Measurements from ENCODE around the gene SH3BP2.
A peak's percentile ranks its signal among the peaks of the same experiment; 100 is the strongest.

Gene SH3BP2

DNA sequence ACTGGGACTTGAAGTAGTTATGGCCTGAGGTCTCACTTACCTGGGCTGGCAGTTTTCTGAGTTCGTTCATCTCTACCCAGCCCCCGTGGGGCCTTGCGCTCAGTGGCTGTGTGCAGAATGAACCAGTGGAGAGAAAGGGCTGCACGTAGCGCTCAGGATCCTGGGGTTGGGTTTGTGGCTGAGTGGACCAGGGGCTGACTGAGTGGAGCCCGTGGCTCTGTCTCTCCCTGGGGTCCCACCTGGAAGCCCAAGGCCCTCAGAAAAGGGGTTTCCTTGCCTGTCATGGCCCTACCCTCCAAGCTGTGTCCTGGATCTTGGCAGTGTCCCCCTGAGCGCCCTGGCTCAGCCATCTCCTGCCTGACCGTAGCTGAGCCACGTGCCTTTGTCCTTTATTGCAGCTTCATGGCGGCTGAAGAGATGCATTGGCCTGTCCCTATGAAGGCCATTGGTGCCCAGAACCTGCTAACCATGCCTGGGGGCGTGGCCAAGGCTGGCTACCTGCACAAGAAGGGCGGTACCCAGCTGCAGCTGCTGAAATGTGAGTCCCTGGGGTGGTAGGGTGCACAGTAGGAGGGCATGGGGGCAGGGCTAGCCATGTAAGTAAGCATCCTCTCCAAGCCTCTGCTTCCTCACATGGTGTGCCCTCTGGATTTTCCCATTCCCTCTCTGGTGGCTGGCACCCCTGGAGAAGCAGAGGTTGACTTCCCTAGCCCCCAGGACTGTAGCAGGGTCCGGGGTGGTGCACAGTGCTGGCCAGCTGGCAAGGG is 27.5 kb downstream of the SH3BP2 start:
- DNase-seq (ENCODE audit: insufficient read length) (no peak), FAIRE-seq (no peak)
- TF ChIP-seq POLR2A (IDR thresholded peaks at IDR 0.05; ENCODE audit: low read depth, low read length) (no peak), POLR2AphosphoS5 (IDR thresholded peaks at IDR 0.05; ENCODE audit: low read depth, low read length) (0 out of 2 replicates have a peak, but pooled peaks have one; percentile 9)

DNA sequence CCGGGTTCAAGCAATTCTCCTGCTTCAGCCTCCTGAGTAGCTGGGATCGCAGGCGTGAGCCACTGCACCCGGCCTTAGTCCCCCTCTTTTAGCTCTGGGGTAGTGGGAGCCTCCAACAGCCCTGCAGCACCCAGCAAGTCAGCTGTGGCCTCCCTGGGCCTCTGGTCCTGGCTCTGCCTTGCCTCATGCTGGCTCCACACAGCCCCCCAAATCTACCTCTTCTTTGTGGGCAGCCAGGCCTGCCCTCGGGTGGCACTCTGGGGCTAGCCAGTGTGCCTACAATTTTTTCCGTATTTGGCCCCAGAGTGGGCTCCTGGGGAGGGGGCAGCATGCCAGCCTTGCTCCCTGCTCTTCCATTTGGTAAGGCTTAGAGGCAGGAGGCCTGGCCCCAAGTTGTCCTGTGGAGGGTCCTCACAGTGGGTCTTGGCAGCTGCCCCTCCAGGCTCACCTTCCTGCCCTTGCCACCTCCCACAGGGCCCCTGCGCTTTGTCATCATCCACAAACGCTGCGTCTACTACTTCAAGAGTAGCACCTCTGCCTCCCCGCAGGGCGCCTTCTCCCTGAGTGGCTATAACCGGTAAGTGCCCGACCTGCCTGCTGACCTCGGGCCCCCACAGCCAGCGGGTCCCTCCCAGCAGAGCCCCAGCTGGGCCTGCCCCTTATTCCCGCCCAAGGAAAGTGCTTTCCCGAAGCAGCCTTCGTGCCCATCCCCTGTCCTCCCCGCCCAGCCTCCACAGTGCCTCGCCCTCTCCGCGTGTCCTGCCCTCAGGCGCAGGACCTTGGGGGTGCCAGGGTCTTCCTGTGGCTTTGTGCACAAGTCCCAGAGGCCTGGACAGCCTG is 29.8 kb downstream of the SH3BP2 start:
- FAIRE-seq (no peak), DNase-seq (ENCODE audit: insufficient read length) (no peak)
- no peak for TF ChIP-seq POLR2AphosphoS5 (IDR thresholded peaks at IDR 0.05; ENCODE audit: low read depth, low read length)

DNA sequence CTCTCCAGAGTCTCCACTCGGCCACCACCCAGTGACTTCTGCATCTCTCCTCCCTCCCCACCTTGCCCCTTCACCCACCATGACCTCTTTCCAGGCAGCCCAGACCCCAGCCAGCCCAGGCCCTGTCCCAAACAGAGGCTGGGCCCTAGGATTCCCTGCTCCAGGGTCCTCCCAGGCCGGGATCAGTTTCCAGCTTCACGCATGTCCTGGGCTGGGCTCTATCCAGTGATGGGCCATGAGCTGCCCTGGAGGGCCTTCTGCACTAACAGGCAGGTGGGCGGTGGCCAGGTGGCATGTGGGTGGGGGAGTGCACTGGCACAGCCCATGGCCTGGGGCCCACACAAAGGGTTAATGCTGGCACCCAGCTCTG is 30.4 kb downstream of the SH3BP2 start:
- FAIRE-seq (no peak), DNase-seq (ENCODE audit: insufficient read length) (no peak)
- no peak for TF ChIP-seq POLR2A (IDR thresholded peaks at IDR 0.05; ENCODE audit: low read depth, low read length)
- TF ChIP-seq TAF1 (IDR thresholded peaks at IDR 0.05; ENCODE audit: borderline replicate concordance, low read depth, low read length) = no peak
- no peak for TF ChIP-seq POLR2AphosphoS5 (IDR thresholded peaks at IDR 0.05; ENCODE audit: low read depth, low read length)

DNA sequence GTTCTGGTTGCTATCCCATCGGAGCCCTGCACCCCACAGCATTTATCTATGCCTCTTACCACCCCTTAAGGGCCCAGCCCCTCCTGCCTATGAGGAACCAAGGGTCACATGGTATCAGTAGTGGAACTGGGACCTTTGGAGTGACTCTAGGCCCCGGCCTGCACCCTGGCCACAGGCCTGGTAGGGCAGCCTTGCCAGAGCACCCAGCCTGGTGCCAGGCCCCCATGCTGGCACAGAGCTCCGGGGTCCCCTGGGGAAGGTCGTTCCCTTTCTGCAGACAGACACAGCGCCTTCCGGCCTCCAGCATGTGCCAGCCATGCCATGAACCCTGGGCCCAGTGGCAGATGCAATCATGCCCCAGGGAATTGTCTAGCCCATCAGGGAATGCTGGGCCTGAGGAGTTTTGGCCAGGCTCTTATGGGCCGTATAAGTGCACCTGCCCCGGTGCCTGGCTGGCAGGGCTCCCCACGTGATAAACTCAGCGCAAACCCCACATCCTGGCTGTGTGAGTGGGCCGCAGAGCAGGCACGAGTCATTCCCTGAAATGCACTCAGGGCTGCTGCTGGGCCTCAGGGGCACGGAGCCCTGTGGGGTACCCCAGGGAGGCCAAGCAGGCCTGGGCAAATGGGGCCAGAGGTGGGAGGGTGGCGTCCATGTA is 30.9 kb downstream of the SH3BP2 start:
- no peak for DNase-seq (ENCODE audit: insufficient read length)
- no peak for FAIRE-seq
- TF ChIP-seq POLR2AphosphoS5 (IDR thresholded peaks at IDR 0.05; ENCODE audit: low read depth, low read length) (no peak), TAF1 (IDR thresholded peaks at IDR 0.05; ENCODE audit: borderline replicate concordance, low read depth, low read length) (no peak), POLR2A (IDR thresholded peaks at IDR 0.05; ENCODE audit: low read depth, low read length) (no peak)

DNA sequence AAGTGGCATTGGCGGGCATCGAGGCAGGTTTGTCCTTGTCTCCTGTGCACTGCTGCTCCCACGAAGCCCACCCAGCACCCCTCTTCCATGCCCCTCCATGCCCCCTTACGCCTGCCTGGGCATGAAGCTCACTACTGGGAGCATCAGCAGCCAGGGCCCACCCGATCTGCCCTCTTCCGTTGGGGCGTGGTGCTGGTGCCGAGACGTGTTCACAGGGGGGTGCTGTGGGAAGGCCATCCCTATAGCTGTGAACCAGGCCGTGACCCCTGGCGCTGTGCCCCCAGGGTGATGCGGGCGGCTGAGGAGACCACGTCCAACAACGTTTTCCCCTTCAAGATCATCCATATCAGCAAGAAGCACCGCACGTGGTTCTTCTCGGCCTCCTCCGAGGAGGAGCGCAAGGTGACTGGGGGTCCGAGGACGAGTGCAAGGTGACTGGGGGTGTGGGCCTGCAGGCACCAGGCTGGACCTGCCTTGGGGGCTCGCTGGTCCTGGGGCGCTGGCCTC is 31.5 kb downstream of the SH3BP2 start:
- DNase-seq (ENCODE audit: insufficient read length) = peak; percentile 9
- no peak for TF ChIP-seq POLR2AphosphoS5 (IDR thresholded peaks at IDR 0.05; ENCODE audit: low read depth, low read length)
- TF ChIP-seq POLR2A (IDR thresholded peaks at IDR 0.05; ENCODE audit: low read depth, low read length) = no peak
- TF ChIP-seq TAF1 (IDR thresholded peaks at IDR 0.05; ENCODE audit: borderline replicate concordance, low read depth, low read length) = no peak
- no peak for FAIRE-seq

DNA sequence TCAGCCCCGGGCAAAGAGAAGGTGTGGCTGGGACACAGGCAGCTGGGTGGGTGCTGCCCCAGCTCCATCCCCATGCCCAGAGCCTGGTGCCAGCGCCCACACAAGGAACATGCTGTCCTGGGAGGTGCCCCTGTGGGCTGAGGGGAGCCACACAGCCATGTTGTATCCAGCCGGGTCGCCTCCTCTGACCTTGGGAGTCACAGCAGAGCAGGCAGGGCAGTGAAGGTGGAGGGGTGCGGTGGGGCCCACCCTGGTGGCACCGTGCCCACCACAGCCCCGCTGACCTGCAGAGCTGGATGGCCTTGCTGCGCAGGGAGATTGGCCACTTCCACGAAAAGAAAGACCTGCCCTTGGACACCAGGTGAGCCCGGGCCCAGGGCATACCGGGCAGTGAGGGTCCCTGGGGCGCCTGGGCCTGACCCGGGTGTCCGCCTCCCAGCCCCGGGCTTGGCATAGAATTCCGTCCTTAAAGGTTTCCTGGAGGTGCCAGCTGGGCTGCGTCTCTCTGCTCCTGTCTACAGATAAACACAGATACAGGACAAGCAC is 32.0 kb downstream of the SH3BP2 start:
- no peak for TF ChIP-seq TAF1 (IDR thresholded peaks at IDR 0.05; ENCODE audit: borderline replicate concordance, low read depth, low read length)
- TF ChIP-seq POLR2A (IDR thresholded peaks at IDR 0.05; ENCODE audit: low read depth, low read length) = no peak
- no peak for TF ChIP-seq POLR2AphosphoS5 (IDR thresholded peaks at IDR 0.05; ENCODE audit: low read depth, low read length)
- no peak for FAIRE-seq

DNA sequence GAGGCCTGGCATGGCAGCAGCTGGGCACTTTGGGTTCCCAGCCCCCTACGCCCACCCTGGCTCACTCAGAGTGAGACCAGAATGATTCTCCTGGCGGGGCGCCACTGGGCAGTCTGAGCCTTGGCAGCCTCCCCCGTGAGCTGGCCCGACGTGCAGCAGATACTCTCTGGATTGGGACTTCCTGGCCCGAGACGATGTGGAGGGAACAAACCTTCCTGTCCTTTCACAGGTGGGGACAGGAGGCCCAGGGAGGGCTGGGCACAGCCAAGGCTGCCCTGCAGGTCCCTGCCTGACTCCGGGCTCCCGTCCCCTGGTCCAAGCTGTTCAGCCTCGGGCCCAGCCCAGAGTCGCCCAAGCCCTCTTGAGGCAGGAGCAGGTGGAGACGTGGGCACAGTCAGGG is 32.9 kb downstream of the SH3BP2 start:
- TF ChIP-seq POLR2A (IDR thresholded peaks at IDR 0.05; ENCODE audit: low read depth, low read length) = no peak
- TF ChIP-seq TAF1 (IDR thresholded peaks at IDR 0.05; ENCODE audit: borderline replicate concordance, low read depth, low read length) = no peak
- no peak for TF ChIP-seq POLR2AphosphoS5 (IDR thresholded peaks at IDR 0.05; ENCODE audit: low read depth, low read length)
- DNase-seq (ENCODE audit: insufficient read length) = peak; percentile 13
- FAIRE-seq = no peak

More for the DNA sequence above, 32.0 kb downstream of the SH3BP2 start:
- DNase-seq (ENCODE audit: insufficient read length) = peak; percentile 19

DNA sequence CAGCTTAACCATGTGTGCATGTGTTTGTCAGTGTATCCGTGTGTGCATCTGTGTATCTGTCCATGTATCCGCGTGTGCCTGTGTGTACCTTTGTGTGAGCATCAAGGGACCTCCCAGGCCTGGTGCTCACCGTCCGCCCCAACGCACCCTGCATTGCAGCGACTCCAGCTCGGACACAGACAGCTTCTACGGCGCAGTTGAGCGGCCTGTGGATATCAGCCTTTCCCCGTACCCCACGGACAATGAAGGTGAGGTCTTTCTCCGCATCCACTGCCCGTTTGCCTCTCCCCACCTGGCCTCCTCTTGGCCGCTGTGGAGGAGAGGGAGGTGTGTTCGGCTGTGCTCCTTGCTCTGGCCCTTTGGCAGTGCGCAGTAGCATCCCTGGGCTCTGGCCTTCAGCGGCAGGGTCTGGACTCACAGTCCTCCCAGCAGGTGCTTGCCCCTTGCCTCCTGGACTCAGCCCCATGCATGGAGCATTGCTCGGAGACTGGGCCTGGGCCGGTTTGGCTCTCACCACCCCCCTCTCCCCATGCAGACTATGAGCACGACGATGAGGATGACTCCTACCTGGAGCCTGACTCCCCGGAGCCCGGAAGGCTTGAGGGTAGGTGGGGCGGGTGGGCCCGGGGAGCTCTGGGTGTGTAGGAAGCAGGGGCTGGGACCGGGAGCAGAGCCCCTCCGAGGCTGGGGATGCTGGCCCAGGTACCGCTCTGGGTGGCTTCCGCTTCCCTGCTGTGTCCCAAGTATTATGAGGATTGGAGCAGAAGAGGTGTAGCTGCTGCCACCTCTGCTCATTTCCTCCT is 34.4 kb downstream of the SH3BP2 start:
- no peak for TF ChIP-seq POLR2AphosphoS5 (IDR thresholded peaks at IDR 0.05; ENCODE audit: low read depth, low read length)
- TF ChIP-seq POLR2A (IDR thresholded peaks at IDR 0.05; ENCODE audit: low read depth, low read length) = no peak
- TF ChIP-seq TAF1 (IDR thresholded peaks at IDR 0.05; ENCODE audit: borderline replicate concordance, low read depth, low read length) = no peak
- no peak for FAIRE-seq
- DNase-seq (ENCODE audit: insufficient read length) = peak; percentile 13

DNA sequence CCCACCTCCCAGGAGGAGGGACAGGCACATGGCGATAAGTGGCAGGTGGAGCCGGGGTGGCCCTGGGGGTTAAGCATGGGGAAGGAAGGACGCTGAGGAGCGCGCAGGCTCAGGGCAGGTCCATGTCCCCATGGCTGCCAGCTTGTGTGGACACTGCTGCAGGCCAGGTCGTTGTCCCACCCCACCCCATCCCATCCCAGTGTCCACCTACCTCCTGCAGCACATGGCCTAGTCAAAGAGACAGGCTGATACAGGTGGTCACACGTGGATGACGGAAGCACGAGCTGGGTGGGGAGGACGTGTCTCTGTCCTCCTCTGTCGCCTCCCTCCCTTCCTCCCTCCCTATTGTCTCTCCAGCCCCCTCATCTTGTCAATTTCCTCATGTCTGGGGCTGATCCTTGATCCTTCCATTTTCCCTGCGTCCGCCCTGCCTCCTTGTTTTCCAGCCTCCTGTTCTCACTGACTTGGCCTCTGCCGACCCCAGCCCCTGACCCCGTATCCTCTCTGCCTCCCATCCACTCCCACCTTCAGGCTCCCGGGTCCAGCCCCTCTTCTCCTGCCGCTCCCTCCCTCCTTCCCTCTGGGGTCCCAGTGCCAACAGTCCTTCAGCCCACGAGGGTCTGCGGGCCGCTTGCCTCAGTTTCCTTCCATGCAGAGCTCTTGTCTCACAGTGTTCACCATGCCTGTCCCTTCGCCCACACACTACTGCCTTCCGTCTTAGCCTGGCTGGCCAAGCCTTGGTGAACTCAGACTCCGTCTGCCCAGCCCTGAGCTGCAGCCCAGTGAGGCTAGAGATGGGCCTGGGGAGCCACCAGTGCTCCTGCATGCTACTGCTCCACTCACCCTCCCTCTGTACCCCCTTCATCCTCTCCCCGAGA is 35.2 kb downstream of the SH3BP2 start:
- FAIRE-seq = no peak
- DNase-seq (ENCODE audit: insufficient read length) = peak; percentile 19
- no peak for TF ChIP-seq POLR2A (IDR thresholded peaks at IDR 0.05; ENCODE audit: low read depth, low read length)
- no peak for TF ChIP-seq TAF1 (IDR thresholded peaks at IDR 0.05; ENCODE audit: borderline replicate concordance, low read depth, low read length)
- no peak for TF ChIP-seq POLR2AphosphoS5 (IDR thresholded peaks at IDR 0.05; ENCODE audit: low read depth, low read length)

DNA sequence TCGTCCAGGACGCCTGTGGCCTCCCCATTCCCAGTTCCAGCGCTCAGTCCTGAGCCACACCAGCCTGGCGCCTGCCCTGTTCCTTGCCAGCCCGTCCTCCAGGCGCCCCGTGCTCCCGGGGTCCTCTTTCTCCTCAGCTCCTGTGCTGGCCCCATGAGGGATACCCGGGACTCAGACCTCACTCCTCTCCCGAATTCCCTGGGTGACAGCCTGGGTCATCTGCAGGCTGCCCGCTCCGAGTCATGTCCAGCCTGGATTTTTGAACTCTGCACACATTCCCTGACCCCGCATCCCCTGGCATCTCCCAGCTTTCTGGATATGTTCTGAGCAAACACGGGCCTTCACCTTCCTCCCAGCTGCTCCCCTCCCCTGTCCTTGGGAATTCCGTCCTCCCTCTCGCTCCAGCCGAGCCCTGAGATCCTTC is 35.9 kb downstream of the SH3BP2 start:
- no peak for TF ChIP-seq POLR2A (IDR thresholded peaks at IDR 0.05; ENCODE audit: low read depth, low read length)
- TF ChIP-seq POLR2AphosphoS5 (IDR thresholded peaks at IDR 0.05; ENCODE audit: low read depth, low read length) = no peak
- no peak for TF ChIP-seq TAF1 (IDR thresholded peaks at IDR 0.05; ENCODE audit: borderline replicate concordance, low read depth, low read length)
- FAIRE-seq = no peak
- peak; percentile 19 for DNase-seq (ENCODE audit: insufficient read length)
